OCI-M1 (cell line): ENCODE data around the gene COG2.
"Not testable (repeated sequence)": the region's sequence is repeated elsewhere in the genome, so short reads cannot be mapped to it uniquely, and the experiment has no call there.

Source experiments
- DNase-seq: peaks from one replicate; lab custom pipeline; 2025; lab: John Stamatoyannopoulos, UW

COG2 gene

DNA sequence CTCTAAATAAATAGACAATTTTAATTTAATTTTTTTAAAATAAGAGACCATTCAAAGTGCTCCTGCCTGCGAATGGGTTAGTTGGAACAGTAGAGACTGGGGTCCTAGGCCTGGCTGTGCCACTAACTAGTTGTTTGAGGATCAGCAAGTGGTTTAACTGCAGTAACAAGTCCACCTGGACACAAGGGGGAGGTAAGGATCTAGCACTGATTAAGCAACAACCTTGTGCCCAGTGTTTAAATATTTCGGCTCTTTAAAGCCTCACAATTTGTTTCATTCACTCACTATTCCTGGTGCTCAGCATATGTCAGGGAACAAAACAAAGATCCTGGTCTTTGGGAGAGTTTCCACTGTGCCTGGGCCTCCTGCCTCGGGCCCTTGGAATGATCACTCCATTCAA is 73.2 kb downstream of the COG2 start:
- DNase-seq: no peak

DNA sequence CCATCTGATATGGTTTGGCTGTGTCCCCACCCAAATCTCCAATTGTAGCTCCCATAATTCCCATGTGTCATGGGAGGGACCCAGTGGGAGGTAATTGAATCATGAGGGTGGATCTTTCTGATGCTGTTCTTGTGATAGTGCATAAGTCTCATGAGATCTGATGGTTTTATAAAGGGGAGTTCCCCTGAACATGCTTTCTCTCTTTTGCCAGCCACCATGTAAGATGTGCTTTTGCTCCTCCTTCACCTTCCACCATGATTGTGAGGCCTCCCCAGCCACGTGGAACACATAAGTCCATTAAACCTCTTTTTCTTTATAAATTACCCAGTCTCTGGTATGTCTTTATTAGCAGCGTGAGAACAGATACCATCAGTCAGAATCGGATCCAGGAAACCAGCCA is 74.2 kb downstream of the COG2 start:
- not testable (repeated sequence) for DNase-seq

DNA sequence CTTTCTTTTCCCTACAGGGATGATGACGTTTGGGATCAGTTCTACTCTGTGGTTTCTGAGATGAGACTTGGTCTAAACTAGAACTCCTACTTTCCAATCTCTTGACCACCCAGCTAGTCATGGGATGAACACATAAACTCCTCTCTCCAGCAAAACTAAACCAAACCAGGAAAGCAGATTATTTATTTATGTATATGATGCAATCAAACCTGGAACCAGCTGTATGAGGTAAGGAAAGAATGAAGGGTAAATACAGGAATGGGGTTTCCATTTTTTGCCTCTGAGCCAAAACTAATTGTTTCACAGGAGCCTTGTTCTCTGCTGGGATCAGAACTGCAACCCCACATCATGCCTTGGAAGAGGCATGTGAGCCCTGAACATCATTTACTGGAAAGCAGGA is 75.0 kb downstream of the COG2 start:
- no peak for DNase-seq

DNA sequence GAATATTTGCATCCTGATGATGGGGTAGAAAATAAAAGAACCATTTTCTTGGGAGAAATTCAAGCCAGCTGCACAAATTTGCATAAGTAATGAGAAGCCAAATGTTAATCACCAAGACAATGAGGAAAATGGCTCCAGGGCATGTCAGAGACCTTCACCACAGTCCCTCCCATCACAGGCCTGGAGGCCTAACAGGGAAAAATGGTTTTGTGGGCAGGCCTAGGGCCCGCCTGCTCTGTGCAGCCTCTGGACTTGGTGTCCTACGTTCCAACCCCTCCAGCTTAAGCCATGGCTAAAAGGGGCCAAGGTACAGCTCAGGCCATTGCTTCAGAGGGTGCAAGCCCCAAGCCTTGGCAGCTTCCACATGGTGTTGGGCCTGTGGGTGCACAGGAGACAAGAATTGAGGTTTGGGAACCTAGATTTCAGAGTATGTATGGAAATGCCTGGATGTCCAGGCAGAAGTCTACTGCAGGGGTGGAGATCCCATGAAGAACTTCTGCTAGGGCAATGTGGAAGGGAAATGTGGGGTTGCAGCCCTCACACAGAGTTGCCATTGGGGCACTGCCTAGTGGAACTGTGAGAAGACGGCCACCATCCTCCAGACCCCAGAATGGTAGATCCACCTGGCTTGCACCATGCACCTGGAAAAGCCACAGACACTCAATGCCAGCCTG is 79.7 kb downstream of the COG2 start:
- DNase-seq: not testable (repeated sequence)

DNA sequence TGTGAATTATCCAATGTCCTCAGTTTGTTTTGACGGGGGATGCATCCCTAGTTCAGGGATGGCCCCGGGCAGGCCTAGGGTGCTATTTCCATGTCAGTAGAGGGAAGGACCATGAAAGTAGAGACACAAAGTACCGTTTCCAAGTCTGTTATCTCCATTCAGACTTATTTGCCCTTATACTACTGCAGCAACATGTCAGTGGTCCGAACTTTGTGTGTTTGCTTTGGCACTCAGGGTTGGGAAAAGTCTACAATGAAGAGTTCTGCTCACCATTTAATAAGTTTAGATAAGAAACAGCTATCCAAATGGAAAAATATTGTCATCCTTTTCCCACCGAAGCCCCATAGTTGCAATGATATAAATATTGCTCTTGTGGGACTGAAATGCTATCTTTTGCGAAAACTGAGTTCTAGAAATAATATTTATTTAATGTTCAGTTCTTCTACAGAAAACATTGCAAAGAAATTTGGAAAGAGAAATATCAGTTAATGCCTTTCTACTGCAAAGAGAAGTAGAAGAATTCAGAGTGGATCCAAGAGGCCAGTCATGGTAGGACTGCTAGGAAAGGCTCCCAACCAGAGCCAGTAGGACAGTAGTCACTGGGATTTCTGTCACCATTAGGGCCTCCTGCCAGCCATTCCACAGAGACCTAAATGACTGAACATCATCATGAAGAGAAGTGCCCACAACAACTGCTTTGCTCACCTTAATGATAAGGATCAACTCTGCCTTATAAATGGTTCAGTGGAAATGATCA is 83.2 kb downstream of the COG2 start:
- DNase-seq: no peak

DNA sequence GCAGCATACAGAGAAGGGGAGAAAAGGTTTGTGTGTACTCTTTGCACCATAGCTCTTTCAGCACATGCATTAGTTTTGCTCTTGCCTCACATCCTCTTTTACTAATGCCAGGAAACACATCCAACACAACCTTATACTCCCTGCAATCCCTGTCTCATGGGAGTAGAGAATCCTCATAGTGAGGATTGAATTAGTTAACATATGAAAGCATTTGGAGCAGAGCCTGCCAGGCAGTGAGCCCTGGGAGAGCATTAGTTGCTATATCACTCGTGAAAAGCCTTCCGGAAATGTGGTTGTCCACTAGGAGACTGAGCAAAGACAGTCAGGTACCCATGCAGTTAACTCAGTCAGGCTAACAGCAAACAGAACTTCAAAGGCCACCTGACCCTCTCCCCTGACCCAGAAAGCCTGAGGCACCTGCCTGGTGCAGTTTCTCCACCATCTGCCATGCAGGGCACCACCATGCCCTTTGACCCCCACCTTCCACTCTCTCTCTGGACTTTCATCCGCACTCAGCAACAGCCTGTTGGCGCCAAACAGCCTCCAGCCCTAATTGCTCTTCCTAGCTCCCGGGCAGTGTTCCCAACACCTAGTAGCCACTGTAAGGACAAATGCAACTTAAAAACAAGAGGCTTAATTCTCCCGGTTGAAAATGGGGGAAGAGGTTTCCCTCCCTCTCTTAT is 86.6 kb downstream of the COG2 start:
- no peak for DNase-seq

DNA sequence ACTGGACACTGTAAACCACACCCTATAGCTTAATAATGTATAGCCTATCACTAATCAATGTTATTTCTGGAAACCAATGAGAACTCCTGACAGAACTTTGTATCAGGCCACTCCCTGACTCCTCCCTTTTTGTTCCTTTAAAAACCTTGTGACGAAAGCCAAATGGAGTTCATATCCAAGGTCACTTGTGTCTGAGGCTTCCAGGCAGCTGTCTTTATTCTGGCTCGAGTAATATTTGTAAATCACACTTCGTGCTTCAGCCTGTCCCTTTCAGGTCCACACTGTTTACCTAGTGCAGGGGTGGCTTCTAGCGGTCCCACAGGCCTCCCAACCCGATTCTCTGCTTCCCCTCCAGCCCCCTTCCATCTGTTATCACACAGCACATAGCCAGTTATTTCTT is 88.7 kb downstream of the COG2 start:
- DNase-seq: no peak

DNA sequence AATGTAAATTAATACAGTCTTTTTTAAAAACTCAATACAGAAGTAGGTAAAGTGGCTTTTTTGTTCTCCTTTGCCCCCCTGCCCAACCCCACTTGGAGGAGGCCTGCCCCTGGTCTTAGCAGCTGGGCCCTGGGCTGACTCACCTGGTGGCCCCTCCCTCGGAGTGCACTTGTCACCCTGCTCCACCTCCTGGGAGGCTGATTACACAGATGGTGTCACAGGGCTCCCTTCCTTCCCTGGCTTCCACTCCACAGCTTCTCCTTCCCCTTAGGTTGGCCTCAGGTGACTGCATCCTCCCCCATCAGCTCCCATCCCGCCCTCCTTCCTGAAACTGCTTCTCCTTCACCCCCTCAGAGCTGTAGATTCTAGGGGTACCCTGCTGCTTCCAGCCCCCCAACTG is 93.2 kb downstream of the COG2 start:
- DNase-seq: no peak

DNA sequence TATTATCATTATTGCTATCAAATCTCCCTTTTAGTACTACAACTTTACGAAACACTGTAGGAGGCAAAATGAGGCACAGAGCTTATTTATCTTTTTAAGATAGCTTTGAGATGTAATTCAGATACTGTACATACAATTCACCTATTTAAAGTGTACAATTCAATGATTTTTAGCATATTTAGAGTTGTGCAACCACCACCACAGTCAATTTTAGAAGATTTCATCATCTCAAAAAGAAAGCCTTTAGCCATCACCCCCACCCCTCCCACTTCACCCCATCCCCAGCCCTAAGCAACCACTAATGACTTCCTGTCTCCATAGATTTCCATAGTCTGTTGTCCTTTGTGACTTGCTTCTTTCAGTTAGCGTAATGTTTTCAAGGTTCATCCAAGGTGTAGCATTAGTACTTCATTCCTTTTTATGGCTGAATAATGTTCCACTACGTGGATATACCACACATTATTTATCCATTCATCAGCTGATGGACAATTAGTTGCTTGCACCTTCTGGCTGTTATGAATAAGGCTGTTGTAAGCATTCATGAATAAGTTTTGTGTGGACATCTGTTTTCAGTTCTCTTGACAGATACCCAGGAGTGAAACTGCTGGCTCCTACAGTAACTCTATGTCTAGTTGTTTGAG is 95.5 kb downstream of the COG2 start:
- no peak for DNase-seq

DNA sequence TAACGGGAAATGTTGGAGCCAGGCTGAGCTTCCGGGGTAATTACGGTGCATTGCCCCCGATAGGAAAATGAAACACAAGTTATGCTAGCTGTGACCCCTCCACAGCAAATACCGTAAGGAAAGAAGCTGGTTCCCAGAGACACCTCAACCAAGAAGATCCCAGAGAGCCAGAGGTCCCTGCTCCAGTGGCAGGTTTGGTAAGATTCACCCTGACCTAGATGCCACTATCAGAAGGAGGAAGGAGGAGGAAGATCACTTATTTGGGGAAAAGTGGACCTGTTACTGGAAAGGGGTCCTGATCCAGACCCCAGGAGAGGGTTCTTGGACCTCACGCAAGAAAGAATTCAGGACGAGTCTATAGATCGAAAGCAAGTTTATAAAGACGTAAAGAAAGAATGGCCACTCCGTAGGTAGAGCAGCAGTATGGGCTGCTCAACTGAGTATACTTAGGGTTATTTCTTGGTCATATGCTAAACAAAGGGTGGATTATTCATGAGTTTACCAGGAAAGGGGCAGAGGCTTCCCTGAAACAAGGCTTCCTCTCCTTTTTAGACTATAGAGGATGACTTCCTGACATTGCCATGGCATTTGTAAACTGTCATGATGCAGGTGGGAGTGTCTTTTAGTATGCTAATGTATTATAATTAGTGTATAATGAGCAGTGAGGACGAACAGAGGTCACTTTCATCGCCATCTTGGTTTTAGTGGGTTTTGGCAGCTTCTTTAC is 97.4 kb downstream of the COG2 start:
- DNase-seq: no peak
